T-helper 9 cell (primary cell): Measurements from ENCODE around the gene OR5V1.
"Not testable (repeated sequence)": the region's sequence is repeated elsewhere in the genome, so short reads cannot be mapped to it uniquely, and the experiment has no call there.

Experiments used
- DNase-seq: peaks from one replicate; pipeline ENCODE4 v3.0.0-alpha.2; 2020
- total RNA-seq, 2 donors: gene quantifications; one replicate each; lab custom pipeline; 2026; lab: John Stamatoyannopoulos, UW

The OR5V1 gene
- 0 reads per million in 2 donors for total RNA-seq

DNA sequence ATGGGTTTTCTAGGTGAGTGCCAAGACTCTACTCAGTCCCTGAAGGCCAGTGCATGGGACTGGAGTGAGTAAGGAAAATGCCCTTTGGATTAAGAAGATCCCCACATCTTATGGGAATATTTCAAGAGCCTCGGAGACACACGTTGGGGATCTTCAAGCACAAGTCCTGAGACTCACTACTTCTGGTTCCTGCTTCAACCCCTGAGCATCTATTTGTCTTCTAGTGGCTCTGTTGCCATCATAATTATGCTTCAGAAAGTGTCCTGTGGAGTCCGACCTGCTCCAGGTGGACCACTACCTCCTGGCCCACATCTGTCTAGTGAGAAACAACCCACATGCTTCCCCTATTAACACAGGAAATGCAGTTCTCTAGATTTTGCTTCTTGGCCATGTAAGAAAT, at the start of gene OR5V1:
TSS of gene OR5V1 (minus strand) at position 101 of the 400 bp plus-strand sequence. CDS start 12,670 bp downstream, outside the sequence.
- DNase-seq, result no peak

DNA sequence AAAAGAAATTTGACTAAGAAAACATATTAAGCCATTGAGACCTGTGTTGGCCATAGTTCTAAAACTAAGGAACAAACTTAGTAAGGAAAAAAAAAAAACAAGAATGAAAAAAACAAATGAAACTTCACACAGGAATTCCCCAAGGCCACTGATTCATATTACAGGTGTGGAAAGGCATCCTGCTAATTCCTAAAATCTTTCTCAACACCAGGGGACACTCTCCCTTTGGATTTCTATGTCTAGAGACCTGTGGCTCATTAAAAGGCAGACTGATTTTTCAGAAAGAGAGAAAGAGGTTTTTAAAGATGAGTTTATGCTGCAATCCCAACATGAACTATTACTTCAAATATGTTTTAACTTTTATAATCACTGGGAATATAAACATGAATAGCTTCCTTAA, 45.9 kb upstream of the OR5V1 start, which contains the start of gene OR12D1:
TSS of gene OR12D1 (plus strand) at position 341 of the 400 bp plus-strand sequence.
- no peak for DNase-seq

DNA sequence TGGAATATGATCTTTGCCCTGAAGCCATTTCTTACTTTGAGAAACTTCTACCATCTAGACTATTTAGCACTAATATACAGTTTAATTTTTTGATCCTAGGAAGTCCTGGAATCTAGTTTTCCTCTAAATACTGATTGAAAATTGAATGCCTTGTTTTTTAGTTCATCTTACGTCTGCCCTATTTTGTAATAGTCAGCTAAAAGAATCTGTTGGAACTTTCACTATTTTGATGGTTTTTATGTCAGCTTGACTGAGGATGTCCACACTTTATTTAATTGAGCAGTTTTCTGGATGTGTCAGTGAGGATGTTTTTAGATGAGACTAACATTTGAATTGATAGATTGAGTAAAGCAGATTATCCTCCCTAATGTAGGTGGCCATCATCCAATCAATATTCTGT, 35.1 kb upstream of the OR5V1 start:
- no peak for DNase-seq

DNA sequence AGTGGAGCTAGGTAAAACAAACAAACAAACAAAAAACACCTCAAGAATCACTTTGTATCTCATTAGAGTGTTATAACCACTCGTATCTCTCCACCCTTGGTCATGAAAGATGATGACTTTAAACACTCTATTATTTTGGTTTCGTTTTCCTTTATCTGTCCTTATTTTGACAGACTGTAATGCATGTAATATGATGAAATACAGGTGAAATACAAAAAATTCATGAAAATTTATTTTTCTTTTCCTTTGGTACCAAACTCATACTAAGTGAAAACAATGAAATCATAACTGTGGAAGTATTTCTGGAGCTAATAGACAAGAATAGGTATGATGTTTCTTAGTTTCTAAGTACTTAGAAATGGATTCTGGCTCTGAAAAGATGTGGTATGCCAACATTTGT, 30.9 kb upstream of the OR5V1 start:
- no peak for DNase-seq

DNA sequence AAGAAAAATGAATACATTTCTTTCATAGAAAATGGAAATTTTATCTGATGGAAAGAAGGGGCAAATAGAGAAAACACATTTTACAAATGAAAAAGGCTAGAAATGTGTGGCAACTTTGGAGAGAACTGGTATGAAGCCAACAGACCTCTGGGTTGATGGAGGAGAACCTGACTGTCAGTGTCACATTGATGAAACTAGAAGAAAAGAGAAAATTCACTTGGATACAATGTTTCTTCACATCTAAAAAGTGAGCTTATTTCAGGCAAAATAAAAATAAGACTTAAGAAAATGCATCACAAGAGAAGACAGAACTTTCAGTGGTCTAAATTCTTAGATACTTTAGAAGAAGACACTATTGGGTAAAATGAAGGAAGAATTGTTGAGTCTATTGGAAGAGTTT, 26.7 kb upstream of the OR5V1 start, which contains the start of gene OR12D2:
TSS of gene OR12D2 (plus strand) at position 301 of the 400 bp plus-strand sequence. CDS start 1,069 bp downstream, outside the sequence.
- no peak for DNase-seq

DNA sequence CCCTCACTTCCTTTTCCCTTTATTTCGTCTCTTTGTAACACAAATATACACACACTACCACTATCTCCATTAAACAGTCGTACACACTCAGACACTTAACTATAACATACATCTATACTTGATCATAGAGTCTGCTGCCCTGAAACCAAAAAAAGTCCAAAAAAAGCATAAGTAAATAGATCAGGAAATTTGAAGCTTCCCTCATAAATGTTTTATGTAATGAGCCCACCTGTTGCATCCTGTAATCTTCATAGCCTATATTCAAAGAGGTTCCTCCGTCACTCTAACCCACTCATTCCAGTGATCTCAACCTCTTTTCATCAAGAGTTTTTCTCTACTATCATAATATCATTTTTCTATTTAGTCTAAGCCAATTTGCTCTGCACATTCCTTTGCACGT, 19.9 kb upstream of the OR5V1 start:
- DNase-seq, result no peak

DNA sequence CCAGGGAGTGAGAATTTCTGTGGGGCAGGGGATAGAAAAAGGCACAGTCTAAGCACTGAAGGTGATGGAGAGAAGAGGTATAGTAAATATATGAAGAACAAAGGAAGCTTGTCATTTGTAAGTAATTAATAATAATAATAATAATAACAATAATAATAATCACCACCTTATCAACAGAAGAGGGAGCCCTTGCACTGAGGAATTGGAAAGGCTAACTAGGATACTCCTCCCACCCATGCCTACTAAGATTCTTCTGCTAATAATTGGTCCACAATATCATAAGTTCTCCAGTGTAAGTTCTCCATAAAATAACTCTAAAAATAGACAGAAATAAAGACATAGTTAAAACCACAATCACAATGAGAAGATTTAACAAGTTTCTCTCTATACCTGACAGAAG, 7.3 kb upstream of the OR5V1 start:
- DNase-seq, result no peak

DNA sequence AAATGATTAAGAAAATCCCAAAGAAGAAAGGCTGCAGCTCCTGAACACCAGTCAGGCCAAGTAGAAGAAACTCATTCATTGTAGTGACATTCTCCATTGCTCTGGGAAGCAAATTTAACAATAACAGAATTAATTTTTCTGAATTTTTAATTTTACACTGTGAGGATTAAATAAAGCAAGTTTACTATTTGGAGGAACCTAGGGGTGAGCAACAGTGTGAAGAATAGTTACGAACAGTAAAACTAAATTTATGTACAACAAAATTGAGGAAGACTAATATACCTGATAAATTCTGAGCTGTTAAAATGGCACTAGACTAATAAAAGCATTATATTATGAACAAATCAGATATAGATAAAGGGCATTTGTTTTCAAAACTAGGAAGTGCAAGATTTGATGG, 6.5 kb upstream of the OR5V1 start, which contains the start of gene OR12D3:
TSS of gene OR12D3 (minus strand) at position 101 of the 400 bp plus-strand sequence. CDS start at position 97, 4 bp downstream.
- no peak for DNase-seq

DNA sequence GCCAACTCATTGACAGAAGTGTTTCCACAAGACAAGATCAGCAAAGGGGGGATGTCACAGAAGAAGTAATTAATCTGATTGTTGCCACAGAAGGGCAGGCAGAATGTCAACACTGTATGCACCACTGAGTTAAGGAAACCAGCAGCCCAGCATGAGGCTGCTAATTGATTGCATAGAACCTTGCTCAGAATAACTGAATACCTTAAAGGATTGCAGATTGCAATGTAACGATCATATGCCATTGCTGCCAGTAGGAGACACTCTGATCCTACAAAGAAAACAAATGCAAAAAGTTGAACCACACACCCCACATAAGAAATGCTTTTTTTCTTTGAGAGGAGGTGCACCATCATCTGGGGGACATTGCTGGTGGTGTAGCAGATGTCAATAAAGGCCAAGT, 13.1 kb downstream of the OR5V1 start:
- no peak for DNase-seq

DNA sequence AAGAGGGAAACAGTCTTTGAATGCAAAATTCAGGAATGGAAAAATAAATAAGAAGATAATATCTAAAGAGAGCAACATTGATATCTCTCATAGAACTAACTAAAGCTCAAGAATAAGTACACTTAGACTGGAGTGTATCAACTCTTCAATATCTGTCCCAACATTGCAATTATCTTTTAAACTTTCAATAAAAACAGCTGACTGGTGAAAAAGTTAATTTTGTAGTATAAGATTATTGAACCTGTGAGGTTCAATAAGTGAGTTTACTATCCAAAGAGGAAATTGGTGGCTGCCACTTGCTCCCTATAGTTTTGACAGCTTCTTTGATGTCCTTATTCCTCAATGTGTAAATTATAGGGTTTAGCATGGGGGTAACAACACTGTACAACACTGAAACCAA, 13.7 kb downstream of the OR5V1 start:
- DNase-seq, result no peak

DNA sequence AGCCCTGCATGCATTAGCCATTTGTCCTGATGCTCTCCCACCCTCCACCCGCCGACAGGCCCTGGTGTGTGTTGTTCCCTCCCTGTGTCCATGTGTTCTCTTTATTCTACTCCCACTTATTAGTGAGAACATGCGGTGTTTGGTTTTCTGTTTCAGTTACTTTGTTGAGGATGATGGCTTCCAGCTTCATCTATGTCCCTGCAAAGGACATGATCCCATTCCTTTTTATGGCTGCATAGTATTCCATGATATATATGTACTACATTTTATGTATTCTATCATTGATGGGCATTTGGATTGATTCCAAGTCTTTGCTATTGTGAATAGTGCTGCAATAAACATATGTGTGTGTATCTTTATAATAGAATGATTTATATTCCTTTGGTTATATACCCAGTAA, 19.3 kb downstream of the OR5V1 start:
- not testable (repeated sequence) for DNase-seq

DNA sequence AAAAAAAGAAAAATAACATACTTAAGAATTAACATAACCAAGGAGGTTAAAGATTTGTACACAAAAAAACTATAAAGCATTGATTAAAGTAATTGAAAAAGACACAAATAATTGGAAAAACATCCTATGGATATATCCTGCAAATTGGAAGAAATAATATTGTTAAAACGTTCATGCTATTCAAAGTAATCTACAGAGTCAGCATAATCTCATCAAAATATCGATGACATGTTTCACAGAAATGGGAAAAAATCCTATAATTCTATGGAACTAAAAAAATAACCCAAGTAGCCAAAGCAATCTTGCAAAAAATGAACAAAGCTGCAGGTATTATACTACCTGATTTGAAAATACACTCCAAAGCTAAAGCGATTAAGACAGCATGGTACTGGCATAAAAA, 23.3 kb downstream of the OR5V1 start:
- no peak for DNase-seq

DNA sequence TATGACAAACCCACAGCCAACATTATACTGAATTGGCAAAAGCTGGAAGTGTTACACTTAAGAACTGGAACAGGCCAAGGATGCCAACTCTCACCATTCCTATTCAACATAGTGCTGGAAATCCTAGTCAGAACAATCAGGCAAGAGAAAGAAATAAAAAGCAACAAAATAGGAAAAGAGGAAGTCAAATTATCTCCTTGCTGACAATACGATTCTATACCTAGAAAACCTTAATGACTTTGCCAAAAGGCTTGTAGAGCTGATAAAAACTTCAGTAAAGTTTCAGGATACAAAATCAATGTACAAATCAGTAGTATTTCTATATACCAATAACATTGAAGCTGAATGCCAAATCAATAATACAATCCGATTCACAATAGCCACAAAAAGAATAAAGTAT, 32.4 kb downstream of the OR5V1 start:
- DNase-seq, result no peak

DNA sequence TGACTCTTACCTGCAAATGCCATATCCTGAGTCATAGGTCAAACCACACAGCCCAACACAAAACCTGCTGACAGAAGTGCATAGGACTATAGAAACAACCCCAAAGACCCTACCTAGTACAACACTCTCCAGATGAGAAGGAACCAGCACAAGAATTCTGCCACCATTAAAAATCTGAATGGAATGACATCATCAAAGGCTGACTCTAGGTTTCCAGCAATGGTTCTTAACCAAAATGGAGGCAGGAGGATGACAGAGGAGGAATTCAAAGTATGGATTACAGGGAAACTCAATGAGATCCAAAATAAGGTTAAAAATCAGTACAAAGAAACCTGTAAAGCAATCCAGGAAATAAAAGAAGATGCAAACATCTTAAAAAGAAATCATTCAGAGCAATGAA, 36.0 kb downstream of the OR5V1 start:
- DNase-seq, result no peak

DNA sequence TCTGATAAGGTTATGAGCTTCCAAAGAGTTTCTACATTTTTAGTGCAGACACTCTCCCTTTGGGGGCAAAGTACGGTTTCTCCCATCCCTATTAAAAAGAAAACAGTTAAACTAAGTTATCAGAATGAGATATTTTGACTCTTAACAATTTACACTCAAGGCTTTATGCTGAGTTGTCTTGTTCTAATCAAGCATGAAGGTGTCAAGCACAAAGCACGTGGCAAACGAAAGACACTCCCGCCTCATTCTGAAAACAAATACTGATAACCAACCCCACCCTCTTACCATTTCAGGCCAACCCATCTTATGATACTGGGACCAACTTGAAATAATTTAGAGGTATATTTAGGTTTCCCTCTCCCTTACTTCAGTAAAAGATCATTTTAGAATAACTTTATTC, 42.9 kb downstream of the OR5V1 start:
- DNase-seq, result no peak

DNA sequence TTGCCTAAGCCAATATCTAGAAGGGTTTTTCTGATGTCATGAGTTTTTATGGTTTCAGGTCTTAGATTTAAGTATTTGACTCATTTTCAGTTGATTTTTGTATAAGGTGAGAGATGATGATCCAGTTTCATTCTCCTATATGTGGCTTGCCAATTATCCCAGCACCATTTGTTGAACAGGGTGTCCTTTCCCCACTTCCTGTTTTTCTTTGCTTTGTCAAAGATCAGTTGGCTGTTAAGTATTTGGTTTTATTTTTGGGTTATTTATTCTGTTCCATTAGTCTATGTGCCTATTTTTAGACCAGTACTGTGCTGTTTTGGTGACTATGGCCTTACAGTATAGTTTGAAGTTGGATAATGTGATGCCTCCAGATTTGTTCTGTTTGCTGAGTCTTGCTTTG, 45.3 kb downstream of the OR5V1 start:
- DNase-seq, result not testable (repeated sequence)

DNA sequence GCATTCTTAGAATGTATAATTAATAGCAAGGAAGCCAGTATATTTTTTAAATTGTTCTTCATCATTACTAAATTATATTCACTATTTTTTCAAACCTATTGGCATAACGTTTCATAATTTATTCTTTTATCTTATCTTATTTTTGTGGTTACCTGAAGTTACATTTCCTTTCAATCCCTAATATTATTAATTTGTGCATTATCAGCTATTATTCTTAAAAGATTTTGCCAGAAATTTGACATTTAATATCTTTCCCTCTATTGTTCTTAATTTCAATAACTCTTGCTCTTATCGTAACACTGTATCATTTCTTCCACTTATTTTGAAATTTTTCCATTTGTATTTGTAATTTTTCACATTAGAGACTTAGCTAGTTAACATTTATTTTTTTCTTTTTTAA, 48.7 kb downstream of the OR5V1 start:
- no peak for DNase-seq
